GM12892 (cell line): Measurements from ENCODE around the gene LARGE1.

Experiments
- POLR2A ChIP-seq: IDR thresholded peaks from 2 replicates; pipeline ENCODE4 v1.6.1; 2011; ENCODE audit warnings: low read depth, low read length, control low read depth
- POLR2AphosphoS5 ChIP-seq: IDR thresholded peaks from 2 replicates; pipeline ENCODE4 v1.6.1; 2011; ENCODE audit warnings: low read depth, low read length, control low read depth

- TF ChIP-seq POLR2A (no peak), POLR2AphosphoS5 (no peak)
These were observed 331.0 kb downstream of the LARGE1 start for GRCh38 chr22:33589297-33589696.
